HepG2 (cell line): Measurements from ENCODE around the gene STIMATE. TPM values are rescaled to one million over a fixed set of nuclear protein-coding genes. Genes with fewer than 3 reads are reported as not detected.

ENCODE experiments used
- ATAC-seq: fragments of 200-7000 bp; cut with Tn5 transposase; 3 replicates; pipeline ENCODE4 v1.9.1; 2020; ENCODE audit warnings: mild to moderate bottlenecking, moderate library complexity
- BruUV-seq: library from RNA; stranded (reverse); fragments of 400-500 nt; replicated peaks from 2 replicates; lab custom pipeline; 2021; lab: Mats Ljungman, UMichigan
- CTCF ChIA-PET: fragments of 300-600 bp; formaldehyde crosslinking; extraction: SDS; loops from one replicate; lab custom pipeline; 2021; ENCODE audit warnings: low total read pairs, inconsistent platforms, low intra/inter-chr PET ratio; lab: Yijun Ruan, JAX
- POLR2A ChIA-PET: fragments of 350-600 bp; sonication (Branson Sonifier 250); formaldehyde crosslinking; loops from one replicate; lab custom pipeline; 2020; ENCODE audit warnings: antibody characterized with exemption, inconsistent platforms; lab: Yijun Ruan, JAX
- DNase-seq: peaks from one replicate; pipeline ENCODE4 v3.0.0-alpha.2; 2015; ENCODE audit warnings: low spot score
- FAIRE-seq: peaks from 3 replicates; lab custom pipeline; 2011; peaks lifted over from hg19 to GRCh38; lab: Jason Lieb, UNC
- H2AFZ ChIP-seq: one replicate; pipeline ENCODE4 v1.6.1; 2011; ENCODE audit warnings: low read length, inconsistent platforms
- H3K27ac ChIP-seq: fragments of 300-600 bp; 3 replicates; pipeline ENCODE4 v1.8.0; 2011; ENCODE audit warnings: mixed run types, mild to moderate bottlenecking, mixed read lengths, low read length, inconsistent platforms; ENCODE audit not compliant: insufficient read depth; ENCODE audit errors: extremely low read length
- H3K27me3 ChIP-seq, 2 experiments: fragments of 200-600 bp in 1 of 2; 2 replicates in 1 of 2; 3 replicates in 1 of 2; pipeline versions ENCODE4 v1.6.0 to v1.8.0; 2011; ENCODE audit warnings: low read length in 2 of 2, mild to moderate bottlenecking in 2 of 2, moderate library complexity in 2 of 2, inconsistent platforms in 1 of 2; ENCODE audit not compliant: insufficient read depth in 2 of 2, control insufficient read depth in 1 of 2
- H3K36me3 ChIP-seq, 2 experiments: fragments of 200-600 bp in 1 of 2; replicated peaks in 1 of 2; 2 replicates in 1 of 2; 3 replicates in 1 of 2; pipeline versions ENCODE4 v1.5.1 to v1.8.0; 2011; ENCODE audit warnings: low read length in 2 of 2, inconsistent platforms in 1 of 2; ENCODE audit not compliant: insufficient read depth in 2 of 2, control insufficient read depth in 1 of 2
- H3K4me1 ChIP-seq: 2 replicates; pipeline ENCODE4 v1.5.1; 2012; ENCODE audit warnings: low read length, inconsistent platforms; ENCODE audit not compliant: insufficient read depth
- H3K4me2 ChIP-seq: 2 replicates; pipeline ENCODE4 v1.6.0; 2011; ENCODE audit warnings: low read depth, low read length, inconsistent platforms
- H3K4me3 ChIP-seq, 3 experiments: fragments of 200-600 bp in 1 of 3; sonication (generic), shearing (Covaris generic) in 1 of 3; replicated peaks in 1 of 3; 2 replicates each; pipeline ENCODE4 v1.5.1; 2011 to 2016; ENCODE audit warnings: low read length in 3 of 3, inconsistent platforms in 2 of 3, low read depth in 2 of 3, mild to moderate bottlenecking in 2 of 3, control low read depth in 1 of 3, mixed read lengths in 1 of 3; ENCODE audit not compliant: insufficient read depth in 1 of 3
- H3K79me2 ChIP-seq: one replicate; pipeline ENCODE4 v1.6.1; 2011; ENCODE audit warnings: low read length, inconsistent platforms; ENCODE audit not compliant: insufficient read depth
- H3K9ac ChIP-seq: 2 replicates; pipeline ENCODE4 v1.6.0; 2011; ENCODE audit warnings: mild to moderate bottlenecking, low read depth, low read length, inconsistent platforms; ENCODE audit not compliant: insufficient read depth
- H3K9me3 ChIP-seq: 2 replicates; pipeline ENCODE4 v1.5.1; 2012; ENCODE audit warnings: mild to moderate bottlenecking, low read length
- H4K20me1 ChIP-seq: 2 replicates; pipeline ENCODE4 v1.6.0; 2011; ENCODE audit warnings: inconsistent platforms, mild to moderate bottlenecking, low read length, moderate library complexity; ENCODE audit not compliant: insufficient read depth
- FOXA1 ChIP-seq, 2 experiments: fragments of 450-650 bp in 1 of 2; sonication (generic) in 1 of 2; formaldehyde crosslinking in 1 of 2; IDR thresholded peaks; 2 replicates each; pipeline versions ENCODE4 v1.4.0 to v1.6.1; 2016 to 2020; ENCODE audit warnings: missing genetic modification reagents in 1 of 2
- GFI1 ChIP-seq: sonication (generic); formaldehyde crosslinking; IDR thresholded peaks from 2 replicates; pipeline ENCODE4 v1.5.0; 2020; ENCODE audit warnings: missing genetic modification reagents, mild to moderate bottlenecking, borderline replicate concordance
- HES4 ChIP-seq: sonication (generic); formaldehyde crosslinking; IDR thresholded peaks from 2 replicates; pipeline ENCODE4 v1.9.0; 2021; ENCODE audit warnings: mild to moderate bottlenecking, missing genetic modification reagents, borderline replicate concordance
- HMG20A ChIP-seq: IDR thresholded peaks from 2 replicates; pipeline ENCODE4 v1.6.1; 2016; ENCODE audit warnings: borderline replicate concordance
- MZF1 ChIP-seq: sonication (generic); formaldehyde crosslinking; IDR thresholded peaks from 2 replicates; pipeline ENCODE4 v1.8.1; 2023; ENCODE audit warnings: mild to moderate bottlenecking, missing genetic modification reagents, borderline replicate concordance
- SETDB1 ChIP-seq: sonication (generic); formaldehyde crosslinking; IDR thresholded peaks from 2 replicates; pipeline ENCODE4 v1.5.1; 2020; ENCODE audit warnings: missing genetic modification reagents, mild to moderate bottlenecking, borderline replicate concordance
- SRF ChIP-seq: IDR thresholded peaks from 2 replicates; pipeline ENCODE4 v1.6.1; 2011; ENCODE audit warnings: mild to moderate bottlenecking, low read depth, low read length, moderate library complexity
- ZBTB42 ChIP-seq: sonication (generic); formaldehyde crosslinking; IDR thresholded peaks from 2 replicates; pipeline ENCODE4 v1.5.0; 2020; ENCODE audit warnings: mild to moderate bottlenecking, missing genetic modification reagents
- ZNF234 ChIP-seq: sonication (generic); formaldehyde crosslinking; conservative IDR thresholded peaks from 2 replicates; pipeline ENCODE4 v1.5.1; 2020; ENCODE audit warnings: mild to moderate bottlenecking, missing genetic modification reagents
- ZNF451 ChIP-seq: sonication (generic); formaldehyde crosslinking; IDR thresholded peaks from 2 replicates; pipeline ENCODE4 v1.5.0; 2020; ENCODE audit warnings: mild to moderate bottlenecking, missing genetic modification reagents
- ZNF543 ChIP-seq: sonication (generic); formaldehyde crosslinking; IDR thresholded peaks from 2 replicates; pipeline ENCODE4 v1.4.0; 2020; ENCODE audit warnings: mild to moderate bottlenecking, missing genetic modification reagents
- ZNF766 ChIP-seq: sonication (generic); formaldehyde crosslinking; IDR thresholded peaks from 2 replicates; pipeline ENCODE4 v1.5.0; 2020; ENCODE audit warnings: missing genetic modification reagents, borderline replicate concordance
- WGBS: methylation state at CpG from one replicate; pipeline ENCODE4 v1.1.6; 2017; ENCODE audit warnings: low lambda C conversion rate; 5-methylcytosine and 5-hydroxymethylcytosine counted together
- in situ Hi-C: cut with HindIII; loops from 2 replicates; pipeline ENCODE4 v1.10.0; 2017; ENCODE audit warnings: low pct_unique_long_range_greater_than_20kb; ENCODE audit not compliant: extremely low pct_ligation_motif_present
- intact Hi-C: fragments of 100-400 bp; cut with micrococcal nuclease; formaldehyde crosslinking; loops from one replicate; pipeline ENCODE4 v1.10.0; 2022; ENCODE audit not compliant: unreplicated experiment
- polyA plus RNA-seq, 8 experiments: library from polyadenylated mRNA; depleted of rRNA in 3 of 8; stranded (reverse) in 7 of 8; unstranded in 1 of 8; fragments of >200 nt; fragmentation: Illumina TruSeq in 4 of 8; extraction: Trizol in 4 of 8; gene quantifications; 2 replicates each; pipeline versions ENCODE4 v1.2.1 to v1.2.3, GENCODE V29; 2011 to 2016; ENCODE audit warnings: low read depth in 4 of 8, missing spikeins in 1 of 8, mixed read lengths in 1 of 8; ENCODE audit not compliant: insufficient read depth in 1 of 8
- total RNA-seq, 5 experiments: library from RNA; depleted of rRNA; stranded (reverse); fragments of >200 nt; fragmentation: Illumina TruSeq; extraction: Trizol; gene quantifications; 2 replicates each; pipeline ENCODE4 v1.2.3, GENCODE V29; 2016; ENCODE audit warnings: low read depth in 1 of 5
- TF ChIP-seq, protein P1 (sequence below): sonication (generic); formaldehyde crosslinking; IDR thresholded peaks from 2 replicates; pipeline ENCODE4 v1.4.0; 2020; ENCODE audit warnings: missing genetic modification reagents, borderline replicate concordance
- TF ChIP-seq, protein P2 (sequence below): sonication (generic); formaldehyde crosslinking; IDR thresholded peaks from 2 replicates; pipeline ENCODE4 v1.4.0; 2020; ENCODE audit warnings: mild to moderate bottlenecking, missing genetic modification reagents

Gene STIMATE
- total and polyA plus RNA-seq, 2 of the 13 experiments (the other 11 are each of a cell fraction or from before 2014, with no cell fraction given), result 5.7 to 11.7 TPM

DNA sequence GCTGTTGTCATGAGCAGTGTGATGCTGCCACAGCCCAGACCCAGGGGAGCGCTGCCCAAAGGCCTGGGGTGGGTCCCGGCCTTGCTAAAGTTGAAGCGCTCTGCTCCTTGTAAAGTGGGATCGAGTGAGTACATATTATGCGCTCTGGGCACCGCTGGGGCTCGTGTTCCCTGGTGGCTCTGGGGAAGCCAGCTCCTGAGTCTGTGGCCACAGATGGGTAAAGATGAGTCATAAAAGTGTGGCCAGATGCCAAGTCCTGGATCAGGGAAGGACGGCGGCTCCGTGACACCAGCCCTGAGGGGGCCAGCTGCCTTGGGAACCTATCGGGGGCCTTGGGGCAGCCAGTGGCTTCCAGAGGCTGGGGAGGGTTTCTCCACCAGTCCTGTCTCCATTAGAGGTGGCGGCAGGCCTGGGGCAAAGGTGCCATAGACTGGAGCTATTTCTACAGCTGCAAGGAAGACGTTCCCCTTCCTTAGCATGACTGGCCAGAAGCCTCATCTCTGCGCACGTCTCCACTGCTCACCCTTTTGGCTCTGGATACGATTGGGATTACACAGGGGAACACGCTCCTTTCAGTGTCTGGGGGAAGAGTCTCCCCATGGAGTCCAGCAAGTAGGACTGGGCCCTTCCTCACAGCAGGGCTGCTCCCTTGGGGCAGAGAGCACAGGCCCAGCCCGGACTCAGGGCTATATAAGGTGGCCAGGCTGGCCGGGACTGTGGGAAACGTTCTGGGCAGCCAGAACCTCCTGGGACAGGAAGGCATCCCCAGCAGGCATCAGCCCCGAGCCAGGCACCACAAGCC is 65.6 kb downstream of the STIMATE start (continued):
- TF ChIP-seq, protein P1, sequence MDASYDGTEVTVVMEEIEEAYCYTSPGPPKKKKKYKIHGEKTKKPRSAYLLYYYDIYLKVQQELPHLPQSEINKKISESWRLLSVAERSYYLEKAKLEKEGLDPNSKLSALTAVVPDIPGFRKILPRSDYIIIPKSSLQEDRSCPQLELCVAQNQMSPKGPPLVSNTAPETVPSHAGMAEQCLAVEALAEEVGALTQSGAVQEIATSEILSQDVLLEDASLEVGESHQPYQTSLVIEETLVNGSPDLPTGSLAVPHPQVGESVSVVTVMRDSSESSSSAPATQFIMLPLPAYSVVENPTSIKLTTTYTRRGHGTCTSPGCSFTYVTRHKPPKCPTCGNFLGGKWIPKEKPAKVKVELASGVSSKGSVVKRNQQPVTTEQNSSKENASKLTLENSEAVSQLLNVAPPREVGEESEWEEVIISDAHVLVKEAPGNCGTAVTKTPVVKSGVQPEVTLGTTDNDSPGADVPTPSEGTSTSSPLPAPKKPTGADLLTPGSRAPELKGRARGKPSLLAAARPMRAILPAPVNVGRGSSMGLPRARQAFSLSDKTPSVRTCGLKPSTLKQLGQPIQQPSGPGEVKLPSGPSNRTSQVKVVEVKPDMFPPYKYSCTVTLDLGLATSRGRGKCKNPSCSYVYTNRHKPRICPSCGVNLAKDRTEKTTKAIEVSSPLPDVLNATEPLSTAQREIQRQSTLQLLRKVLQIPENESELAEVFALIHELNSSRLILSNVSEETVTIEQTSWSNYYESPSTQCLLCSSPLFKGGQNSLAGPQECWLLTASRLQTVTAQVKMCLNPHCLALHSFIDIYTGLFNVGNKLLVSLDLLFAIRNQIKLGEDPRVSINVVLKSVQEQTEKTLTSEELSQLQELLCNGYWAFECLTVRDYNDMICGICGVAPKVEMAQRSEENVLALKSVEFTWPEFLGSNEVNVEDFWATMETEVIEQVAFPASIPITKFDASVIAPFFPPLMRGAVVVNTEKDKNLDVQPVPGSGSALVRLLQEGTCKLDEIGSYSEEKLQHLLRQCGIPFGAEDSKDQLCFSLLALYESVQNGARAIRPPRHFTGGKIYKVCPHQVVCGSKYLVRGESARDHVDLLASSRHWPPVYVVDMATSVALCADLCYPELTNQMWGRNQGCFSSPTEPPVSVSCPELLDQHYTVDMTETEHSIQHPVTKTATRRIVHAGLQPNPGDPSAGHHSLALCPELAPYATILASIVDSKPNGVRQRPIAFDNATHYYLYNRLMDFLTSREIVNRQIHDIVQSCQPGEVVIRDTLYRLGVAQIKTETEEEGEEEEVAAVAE (CRISPR knock-in tag), result no peak
- no peak for TF ChIP-seq ZNF234 (CRISPR knock-in tag)

DNA sequence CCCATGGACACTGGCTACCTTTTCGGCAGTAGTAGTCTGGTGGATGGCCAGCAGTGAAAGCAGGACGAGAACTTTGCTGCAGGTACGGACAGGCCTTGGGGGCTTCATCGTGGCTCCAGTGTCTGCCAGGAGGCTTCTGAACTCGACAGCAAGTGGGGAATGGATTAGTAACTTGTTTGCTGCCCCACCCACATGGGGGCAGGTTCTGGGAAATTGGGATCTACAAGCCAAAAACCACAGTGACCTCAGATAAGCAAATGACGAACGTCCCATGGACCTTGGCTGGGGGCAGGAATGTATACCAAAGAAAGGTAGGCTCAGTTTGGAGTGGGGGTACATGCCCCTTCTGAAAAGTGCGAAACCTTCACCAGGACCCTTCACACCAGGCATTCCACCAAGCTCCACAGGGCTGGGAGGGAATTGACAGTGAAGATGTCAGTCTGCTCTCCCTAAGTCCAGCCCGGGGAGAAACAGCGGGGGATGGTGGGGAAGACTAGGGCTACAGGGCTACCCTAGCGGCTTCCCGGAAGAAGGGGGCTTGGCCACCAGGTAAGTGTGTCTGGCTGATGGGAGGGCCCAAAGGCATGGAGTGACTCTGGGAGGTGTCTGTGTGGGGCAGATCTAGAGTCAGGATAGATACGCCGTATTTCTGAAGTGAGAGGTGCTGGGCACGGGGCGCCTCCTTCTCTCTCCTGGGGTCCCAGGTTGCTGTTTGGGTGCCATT is 66.7 kb downstream of the STIMATE start, which contains the start of gene ITIH4:
ITIH4 (minus strand) TSS at position 138 of the 724 bp plus-strand sequence; CDS start at position 108, 30 bp downstream.
- DNase-seq, result no peak
- H3K4me3 ChIP-seq, result peak within 1 kb of the TSS in 2 of 3 experiments; percentile 35 to 60
- peaks cover 84% of the 10 kb centered on the region for H3K4me1 ChIP-seq
- BruUV-seq, result no TSS peak
- H3K27me3 ChIP-seq, result no peaks in the 10 kb centered on the region
- H3K4me2 ChIP-seq, result peak within 1 kb of the TSS; percentile 86
- H3K36me3 ChIP-seq, result no peaks in the 10 kb centered on the region
- no peaks in the 10 kb centered on the region for H3K79me2 ChIP-seq
- intact Hi-C loops, result no loop called here
- H3K9me3 ChIP-seq, result no peaks in the 10 kb centered on the region
- H2AFZ ChIP-seq, result peak within 1 kb of the TSS; percentile 18
- in situ Hi-C loops, result no loop called here
- ChIA-PET POLR2A (interaction anchor here (1.8 kb wide), 1 partner anchor 36 kb away, joined by 4 read pairs; the partner anchor contains the start of gene ITIH3), CTCF (no interaction called here)
- no peak within 1 kb of the TSS for H3K27ac ChIP-seq
- H3K9ac ChIP-seq, result peak within 1 kb of the TSS; percentile 35; the same call in 1 of the 2 replicates
- 10% methylated on average over 16 of the region's 16 CpGs for WGBS
- ATAC-seq, result peak; percentile 3; the same call in 2 of the 3 replicates
- FAIRE-seq, result peak; percentile 26
- no peaks in the 10 kb centered on the region for H4K20me1 ChIP-seq
- TF ChIP-seq ZBTB42 (CRISPR knock-in tag) (no peak), FOXA1 (IDR thresholded peaks at IDR 0.05) (no peak), FOXA1 (CRISPR knock-in tag; IDR thresholded peaks at IDR 0.05) (no peak), SETDB1 (CRISPR knock-in tag) (no peak), ZNF234 (CRISPR knock-in tag) (no peak), MZF1 (CRISPR knock-in tag) (no peak), HMG20A (CRISPR knock-in tag) (no peak), HES4 (CRISPR knock-in tag) (no peak), ZNF451 (CRISPR knock-in tag) (no peak), GFI1 (no peak), ZNF766 (CRISPR knock-in tag) (no peak), SRF (no peak), ZNF543 (CRISPR knock-in tag) (0 out of 2 replicates have a peak, but pooled peaks have one; percentile 30)
- TF ChIP-seq, protein P2, sequence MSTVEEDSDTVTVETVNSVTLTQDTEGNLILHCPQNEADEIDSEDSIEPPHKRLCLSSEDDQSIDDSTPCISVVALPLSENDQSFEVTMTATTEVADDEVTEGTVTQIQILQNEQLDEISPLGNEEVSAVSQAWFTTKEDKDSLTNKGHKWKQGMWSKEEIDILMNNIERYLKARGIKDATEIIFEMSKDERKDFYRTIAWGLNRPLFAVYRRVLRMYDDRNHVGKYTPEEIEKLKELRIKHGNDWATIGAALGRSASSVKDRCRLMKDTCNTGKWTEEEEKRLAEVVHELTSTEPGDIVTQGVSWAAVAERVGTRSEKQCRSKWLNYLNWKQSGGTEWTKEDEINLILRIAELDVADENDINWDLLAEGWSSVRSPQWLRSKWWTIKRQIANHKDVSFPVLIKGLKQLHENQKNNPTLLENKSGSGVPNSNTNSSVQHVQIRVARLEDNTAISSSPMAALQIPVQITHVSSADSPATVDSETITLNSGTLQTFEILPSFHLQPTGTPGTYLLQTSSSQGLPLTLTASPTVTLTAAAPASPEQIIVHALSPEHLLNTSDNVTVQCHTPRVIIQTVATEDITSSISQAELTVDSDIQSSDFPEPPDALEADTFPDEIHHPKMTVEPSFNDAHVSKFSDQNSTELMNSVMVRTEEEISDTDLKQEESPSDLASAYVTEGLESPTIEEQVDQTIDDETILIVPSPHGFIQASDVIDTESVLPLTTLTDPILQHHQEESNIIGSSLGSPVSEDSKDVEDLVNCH (CRISPR knock-in tag), result no peak
